ACHN (cell line): ENCODE data around the gene SIPA1L3.
"Not testable (repeated sequence)": the region's sequence is repeated elsewhere in the genome, so short reads cannot be mapped to it uniquely, and the experiment has no call there.

Experiments
- DNase-seq: peaks from one replicate; pipeline ENCODE4 v3.0.0-alpha.2; 2015
- in situ Hi-C: cut with HindIII; loops from 2 replicates; pipeline ENCODE4 v1.10.0; 2017; ENCODE audit warnings: low sequenced_read_pairs, low pct_ligation_motif_present, low pct_unique_long_range_greater_than_20kb

Gene SIPA1L3

DNA sequence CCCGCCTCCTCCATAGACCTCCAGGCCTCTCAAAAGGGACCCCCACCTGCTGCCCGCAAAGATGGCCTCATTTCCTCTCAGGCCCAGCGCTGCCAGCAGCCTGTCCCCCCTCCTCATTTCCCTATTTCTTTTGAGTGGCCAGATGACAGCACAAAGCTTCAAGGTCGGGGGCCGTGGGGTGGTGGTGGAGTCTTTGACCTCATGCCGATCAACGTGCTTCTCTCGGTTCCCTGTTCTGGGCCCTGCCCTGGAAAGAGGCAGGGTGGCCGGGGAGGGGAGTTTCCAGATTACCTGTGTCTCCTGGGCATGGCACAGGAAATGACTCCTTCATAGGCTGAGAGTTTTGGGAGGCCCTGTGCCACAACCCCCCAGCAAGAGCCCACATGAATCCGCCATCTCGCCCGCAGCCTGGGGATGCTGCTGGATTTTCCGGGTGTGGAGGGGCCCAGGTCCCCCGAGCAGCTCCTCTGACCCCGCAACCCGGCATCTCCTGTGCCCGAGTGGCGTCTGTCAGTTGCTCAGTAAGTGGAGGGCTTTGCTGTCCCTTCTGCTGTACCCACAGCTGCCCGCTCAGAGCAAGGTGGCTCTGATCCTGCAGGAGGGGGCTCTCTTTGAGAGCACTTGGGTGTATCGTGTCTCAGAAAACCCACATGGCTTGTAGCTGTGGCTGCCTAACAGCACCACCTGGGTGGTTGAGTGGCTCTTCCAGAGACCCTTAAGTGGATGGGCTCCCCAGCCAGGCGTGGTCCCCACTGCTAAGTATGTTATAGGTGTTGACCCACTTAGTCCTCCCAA is 139.4 kb downstream of the SIPA1L3 start:
- in situ Hi-C loops, result no loop called here
- DNase-seq, result no peak

DNA sequence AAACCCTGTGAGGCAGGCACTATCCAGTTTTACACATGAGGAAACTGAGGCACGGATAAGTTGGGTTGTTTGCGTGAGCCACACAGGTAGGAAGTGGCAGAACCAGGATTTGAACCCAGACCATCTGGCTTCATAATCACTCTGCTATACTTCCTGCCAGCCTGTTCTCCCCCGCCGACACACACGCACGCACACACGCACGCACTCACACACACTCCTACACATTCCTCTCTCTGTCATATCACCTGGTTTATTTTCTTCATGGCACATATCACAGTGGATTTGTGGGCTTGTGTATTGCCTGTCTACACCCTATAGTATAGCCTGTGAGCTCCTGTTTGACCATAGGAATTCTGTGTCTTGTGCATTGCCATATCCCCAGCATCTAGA is 140.0 kb downstream of the SIPA1L3 start:
- in situ Hi-C loops, result no loop called here

DNA sequence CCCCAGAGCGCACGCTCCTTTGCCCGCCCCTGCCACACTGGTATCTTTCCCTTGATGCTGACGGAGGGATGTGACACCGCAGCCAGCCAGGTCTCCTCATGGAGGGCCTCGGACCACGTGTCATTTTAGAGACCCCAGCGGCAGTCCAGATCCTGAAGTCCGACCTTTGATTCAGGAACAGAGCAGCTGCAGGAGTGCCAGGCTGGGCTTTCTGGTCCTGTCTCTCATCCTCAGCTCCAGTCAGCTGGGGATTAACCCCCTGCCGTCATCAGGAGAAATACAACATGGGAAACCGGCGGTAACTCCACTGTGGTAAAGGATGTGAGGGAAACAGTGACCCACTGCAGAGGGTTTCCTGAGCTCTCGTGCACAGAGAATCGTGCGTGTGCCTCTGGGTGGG is 140.6 kb downstream of the SIPA1L3 start:
- DNase-seq, result no peak
- in situ Hi-C loops, result no loop called here

More for the DNA sequence above, 140.0 kb downstream of the SIPA1L3 start:
- no peak for DNase-seq

DNA sequence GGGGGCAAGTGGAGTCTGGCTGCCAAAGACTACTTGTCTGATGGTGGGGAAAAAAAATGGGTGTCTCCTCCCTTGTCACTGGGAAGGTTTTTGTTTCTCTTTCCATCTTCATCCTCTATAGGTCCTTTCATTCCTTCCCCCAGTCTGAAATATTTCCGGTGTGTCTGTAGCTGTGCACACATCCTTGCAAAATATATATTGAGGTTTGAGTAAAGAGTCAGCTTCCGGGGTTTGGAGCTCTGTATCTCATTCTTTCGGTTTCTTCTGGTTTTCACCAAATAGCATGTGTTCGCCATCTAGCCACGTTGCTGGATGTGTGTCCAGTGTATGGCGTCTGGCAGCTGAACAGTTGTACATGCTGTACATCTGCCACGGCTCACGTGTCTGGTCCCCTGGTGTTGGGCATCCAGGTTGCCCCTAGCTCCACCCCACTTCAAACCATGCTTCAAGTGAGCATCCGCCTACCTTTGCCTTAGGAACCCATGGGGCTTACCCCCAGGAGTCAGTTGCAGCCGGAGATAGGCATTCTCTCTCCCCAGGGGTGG is 142.2 kb downstream of the SIPA1L3 start:
- in situ Hi-C loops, result no loop called here
- DNase-seq, result no peak

DNA sequence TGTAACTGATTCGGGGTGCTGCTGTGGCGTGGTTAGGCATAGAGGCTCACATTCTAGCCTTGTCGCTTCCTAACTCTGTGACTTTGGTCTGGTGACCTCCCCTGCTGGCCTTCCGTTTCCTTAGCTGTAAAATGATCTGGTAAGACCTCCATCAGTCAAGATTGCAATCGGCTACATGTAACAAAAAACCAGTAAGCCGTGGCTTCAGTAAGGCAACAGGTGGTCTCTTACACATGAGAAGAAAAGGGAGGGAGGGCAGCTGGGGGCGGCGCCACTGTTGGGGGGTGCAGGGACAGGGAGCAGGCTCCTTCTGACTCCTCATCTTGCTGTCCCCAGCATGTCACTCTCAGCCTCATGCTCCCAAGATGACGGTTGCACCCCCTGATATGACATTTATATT is 148.0 kb downstream of the SIPA1L3 start:
- DNase-seq, result no peak
- in situ Hi-C loops, result no loop called here

DNA sequence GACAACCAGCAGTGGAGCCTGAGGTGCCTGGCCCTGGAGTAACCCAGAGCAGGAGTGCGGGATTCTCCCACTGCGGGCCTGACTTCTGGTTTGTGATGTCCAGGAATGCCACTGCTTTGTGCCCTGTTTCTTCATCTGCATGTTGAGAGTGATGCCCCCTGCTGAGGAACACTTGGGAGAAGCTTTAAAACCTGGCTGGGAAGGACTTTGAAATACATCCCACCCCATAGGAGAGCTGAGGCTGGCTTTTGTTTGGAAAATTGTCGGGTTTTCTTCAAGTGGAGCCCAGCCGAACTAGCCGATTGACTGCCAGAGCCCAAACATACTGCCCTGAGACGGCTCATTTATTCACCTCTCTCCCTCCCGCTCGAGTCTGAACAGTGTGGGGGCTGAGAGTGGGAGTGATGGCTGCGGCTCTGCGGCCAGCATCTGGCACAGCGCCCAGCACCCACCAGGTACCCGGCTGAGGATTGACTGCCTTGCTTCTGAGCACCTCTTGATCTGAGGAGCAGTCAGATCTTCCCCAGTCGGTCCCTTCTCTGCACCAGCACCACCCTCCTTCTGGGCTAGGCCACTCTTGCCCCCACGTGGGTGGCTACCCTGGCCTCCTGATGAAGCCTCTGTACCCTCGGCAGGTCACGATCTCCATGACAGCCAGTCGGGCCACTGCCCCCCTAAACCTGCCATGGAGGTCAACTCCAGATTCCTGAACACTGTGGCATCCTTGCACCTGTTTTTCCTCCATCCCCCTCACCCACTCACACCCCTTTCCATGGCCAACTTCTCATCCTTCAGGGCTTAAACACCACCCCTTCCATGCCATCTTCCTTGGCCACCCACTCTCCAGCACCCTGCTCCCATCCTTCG is 148.9 kb downstream of the SIPA1L3 start:
- DNase-seq, result no peak
- in situ Hi-C loops, result no loop called here

DNA sequence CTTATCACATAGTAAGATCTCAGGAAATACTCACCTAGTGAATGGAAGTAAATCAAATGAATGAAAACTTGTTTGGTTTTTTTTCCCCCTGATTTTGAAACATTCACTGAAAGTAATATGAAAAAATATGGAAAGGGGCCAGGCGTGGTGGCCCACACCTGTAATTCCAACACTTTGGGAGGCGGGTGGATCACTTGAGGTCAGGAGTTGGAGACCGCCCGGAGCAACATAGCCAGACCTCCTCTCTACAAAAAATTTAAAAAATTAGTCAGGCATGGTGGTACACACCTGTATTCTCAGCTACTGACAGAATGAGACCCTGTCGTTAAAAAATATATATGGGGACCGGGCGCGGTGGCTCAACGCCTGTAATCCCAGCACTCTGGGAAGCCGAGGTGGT is 149.6 kb downstream of the SIPA1L3 start:
- in situ Hi-C loops, result no loop called here
- DNase-seq, result no peak

DNA sequence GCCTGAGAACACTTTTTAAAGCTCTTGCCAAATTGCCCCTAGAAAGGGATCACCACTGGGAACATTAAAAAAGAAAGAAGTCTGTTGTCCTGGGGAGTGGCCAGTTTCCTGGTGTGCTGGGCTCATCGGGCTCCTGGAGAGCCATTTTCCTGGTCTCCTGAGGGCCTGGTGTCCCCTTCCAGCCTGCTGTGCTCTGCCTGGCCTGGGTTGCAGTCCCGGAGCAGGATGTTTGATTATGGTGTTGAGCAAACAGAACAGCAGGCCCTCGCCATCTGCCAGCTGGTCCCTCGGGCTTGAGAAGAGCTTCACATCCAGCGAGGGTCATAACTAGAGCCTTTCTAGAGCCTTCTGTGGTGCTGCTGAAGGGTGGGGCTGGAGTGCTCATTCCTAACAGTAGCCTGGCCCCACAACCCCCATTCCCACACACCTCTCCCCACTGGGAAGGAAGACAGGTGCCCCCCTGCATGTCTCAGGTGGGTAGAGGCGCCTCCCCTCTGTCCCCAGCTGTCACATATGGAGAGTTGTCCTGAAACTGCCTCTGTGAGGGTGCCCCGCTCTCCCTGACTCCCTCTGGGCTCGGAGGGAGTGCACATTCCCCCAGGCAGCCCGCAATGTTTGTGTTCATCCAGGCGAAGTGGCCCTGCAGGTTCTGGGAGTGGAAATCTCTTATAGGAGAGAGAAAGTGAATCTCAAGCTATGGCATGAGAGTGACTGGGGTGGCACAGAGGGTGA is 151.1 kb downstream of the SIPA1L3 start:
- in situ Hi-C loops, result no loop called here
- DNase-seq, result no peak

DNA sequence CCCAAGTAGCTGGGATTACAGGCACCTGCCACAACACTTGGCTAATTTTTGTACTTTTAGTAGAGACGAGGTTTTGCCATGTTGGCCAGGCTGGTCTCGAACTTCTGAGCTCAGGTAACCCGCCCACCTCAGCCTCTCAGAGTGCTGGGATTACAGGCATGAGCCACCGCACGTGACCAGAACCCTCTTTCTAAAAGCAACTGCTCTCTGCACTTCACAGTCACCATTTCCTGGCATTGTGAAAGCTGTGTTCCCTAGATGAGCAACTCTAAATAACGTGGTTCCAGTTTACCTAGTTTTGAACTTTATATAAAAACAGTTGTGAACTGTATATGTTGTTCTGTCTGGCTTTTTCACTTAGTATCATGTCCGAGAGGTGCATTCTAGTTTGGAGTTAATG is 152.9 kb downstream of the SIPA1L3 start:
- no peak for DNase-seq
- in situ Hi-C loops, result no loop called here

DNA sequence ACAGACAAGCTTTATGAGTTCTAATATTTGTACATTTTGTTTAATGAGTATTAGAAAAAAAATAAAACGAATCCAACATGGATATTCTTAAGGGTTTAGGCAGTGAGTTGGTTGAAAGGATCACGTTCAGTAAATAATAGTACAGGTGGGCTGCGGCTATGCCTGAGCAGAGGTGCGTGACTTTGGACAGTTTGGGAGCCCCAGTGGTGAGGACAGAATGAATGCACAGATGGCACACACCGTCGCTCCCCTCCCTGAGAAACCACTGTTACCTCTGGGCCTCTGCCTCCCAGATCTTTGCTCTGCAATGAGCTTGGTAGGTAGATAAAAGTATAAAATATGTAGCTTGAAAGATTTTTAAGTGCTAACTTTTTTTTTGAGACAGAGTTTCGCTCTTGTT is 153.3 kb downstream of the SIPA1L3 start:
- in situ Hi-C loops, result no loop called here

DNA sequence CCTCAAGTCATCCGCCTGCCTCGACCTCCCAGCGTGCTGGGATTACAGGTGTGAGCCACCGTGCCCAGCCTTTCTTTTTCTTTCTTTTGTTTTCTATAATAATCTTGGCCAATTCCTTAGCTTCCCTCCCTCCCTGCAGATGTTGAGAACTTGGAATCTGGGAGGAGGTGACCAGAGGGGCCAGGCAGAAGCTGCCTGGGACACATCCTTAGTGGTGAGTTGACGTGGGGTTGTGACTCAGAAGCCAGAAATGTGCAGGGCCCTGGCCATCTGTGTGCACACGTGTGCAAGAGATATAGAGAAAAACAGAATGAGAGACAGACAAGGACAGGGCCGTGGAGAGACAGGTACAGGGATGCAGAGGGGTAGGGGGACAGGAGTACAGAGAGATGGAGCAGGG is 154.3 kb downstream of the SIPA1L3 start:
- in situ Hi-C loops, result no loop called here
- DNase-seq, result peak; percentile 73

More for the DNA sequence above, 153.3 kb downstream of the SIPA1L3 start:
- DNase-seq, result no peak

DNA sequence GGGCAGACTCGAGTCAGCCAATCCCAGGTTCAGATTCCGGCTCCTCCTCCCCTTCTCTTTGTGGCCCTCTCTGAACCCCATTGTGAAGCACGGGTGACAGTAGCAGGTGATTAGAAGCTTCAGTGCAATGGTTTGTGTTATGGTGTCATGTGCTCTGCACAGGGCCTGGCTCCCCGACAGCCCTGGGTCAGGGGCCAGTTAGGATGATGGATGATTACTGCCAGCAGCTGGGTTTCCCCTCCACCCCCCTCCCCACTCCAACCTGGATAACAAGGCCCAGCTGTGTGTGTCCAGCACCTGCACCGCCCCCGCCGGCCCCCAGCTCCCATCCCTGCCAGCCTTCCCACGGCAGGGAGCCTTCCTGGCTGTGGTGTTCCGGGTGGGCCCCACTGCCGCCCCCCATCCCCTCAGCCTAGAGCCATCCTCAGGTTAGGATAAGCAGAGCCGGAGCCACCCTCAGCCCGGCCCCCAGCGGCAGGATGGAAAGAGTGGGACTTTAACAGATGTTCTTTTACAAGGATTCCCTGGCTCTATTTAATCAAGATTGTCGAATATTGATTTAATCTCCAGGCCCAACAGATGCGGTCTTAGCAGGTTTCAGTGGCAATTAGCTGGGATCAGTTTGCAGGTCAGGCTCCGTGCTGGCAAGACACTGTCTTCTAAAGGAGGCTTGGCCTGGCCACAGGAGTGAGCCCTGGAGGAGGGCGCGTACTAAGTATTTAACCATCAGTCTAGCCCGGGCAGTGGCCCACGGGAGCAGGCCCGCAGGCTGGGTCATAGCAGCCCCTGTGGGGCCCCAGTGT is 156.2 kb downstream of the SIPA1L3 start:
- DNase-seq, result no peak

DNA sequence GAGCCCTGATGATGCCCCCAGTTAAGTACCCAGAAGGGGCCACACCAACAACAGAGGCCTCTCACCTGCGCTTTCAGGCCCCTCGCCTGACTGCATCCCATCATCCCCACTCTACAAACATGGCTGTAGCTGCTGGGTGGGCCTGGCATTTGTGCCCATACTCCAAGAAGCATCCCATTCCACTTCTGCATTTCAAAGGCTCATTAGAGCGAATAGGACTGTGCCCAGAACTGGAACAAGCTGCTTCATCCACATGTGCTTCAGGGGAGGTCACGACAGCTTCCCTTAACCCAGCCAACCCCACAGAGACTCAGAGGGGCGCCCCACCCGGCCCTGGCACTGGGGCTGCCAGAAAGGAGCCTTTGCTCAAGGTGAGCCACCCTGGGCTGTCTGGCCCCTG is 156.9 kb downstream of the SIPA1L3 start:
- in situ Hi-C loops, result no loop called here
- no peak for DNase-seq

More for the DNA sequence above, 156.2 kb downstream of the SIPA1L3 start:
- in situ Hi-C loops, result no loop called here

DNA sequence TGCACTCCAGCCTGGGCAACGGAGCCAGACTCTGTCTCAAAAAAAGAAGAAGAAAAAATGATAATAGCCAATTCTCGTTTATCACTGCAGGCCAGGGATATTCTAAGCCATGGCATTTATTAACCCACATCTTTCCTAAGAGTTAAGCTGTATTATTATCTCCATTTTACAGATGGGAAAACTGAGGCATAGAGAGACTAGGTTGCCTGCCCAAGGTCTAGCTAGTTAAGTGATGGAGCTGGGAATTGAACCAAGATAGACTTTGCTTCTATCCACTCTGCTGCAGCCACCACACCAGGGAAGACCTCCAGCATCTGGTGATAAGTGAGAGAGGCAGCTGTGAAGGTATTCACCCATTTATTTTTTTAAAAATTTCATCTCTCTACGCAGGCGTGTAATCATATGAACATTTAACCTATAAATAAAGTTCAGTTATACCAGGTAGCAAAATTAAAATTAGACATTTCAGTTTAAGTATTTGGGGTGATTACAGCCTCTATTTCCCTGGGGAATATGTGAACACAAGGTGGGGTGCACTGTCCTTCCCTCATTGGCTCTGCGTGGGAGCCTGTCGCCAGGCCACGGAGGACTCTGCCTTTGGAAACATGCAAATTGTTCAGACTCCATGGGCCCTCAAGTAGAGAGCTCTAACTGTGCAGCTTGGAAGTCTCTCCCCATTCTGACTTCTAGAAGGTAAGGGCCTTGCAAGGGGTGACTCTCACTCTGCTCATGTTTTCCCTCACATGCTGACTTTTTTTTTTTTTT is 157.8 kb downstream of the SIPA1L3 start:
- in situ Hi-C loops, result no loop called here
- DNase-seq, result no peak

DNA sequence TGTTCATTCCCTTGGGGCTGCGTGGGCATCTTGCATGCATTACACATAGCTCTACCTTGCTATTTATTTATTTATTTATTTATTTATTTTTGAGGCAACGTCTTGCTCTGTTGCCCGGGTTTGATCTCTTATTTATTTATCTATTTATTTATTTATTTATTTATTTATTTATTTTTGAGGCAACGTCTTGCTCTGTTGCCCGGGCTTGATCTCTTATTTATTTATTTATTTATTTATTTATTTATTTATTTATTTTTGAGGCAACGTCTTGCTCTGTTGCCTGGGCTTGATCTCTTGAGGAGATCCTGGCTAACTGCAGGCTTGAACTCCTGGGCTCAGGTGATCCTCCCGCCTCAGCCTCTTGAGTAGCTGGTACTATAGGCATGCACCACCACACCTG is 158.8 kb downstream of the SIPA1L3 start:
- DNase-seq, in situ Hi-C loops: not testable (repeated sequence)

DNA sequence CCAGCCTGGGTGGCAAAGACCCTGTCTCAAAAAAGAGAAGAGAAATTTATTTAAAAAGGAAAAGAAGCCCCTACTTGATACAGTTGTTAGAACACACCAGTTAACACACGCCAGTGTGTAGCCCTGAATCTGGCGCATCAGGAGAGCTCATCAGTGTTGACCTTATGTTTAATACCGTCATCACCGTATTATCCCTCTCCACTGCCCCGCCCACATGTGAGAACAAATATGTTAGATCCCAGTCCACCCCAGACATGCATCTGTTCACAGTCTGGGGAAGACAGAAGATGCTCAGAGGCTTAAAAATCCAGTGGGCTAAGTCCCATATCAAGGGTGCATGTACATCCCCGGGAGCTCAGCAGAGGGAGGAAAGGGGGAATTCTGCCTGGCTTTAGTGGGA is 161.8 kb downstream of the SIPA1L3 start:
- in situ Hi-C loops, result no loop called here
- DNase-seq, result no peak

DNA sequence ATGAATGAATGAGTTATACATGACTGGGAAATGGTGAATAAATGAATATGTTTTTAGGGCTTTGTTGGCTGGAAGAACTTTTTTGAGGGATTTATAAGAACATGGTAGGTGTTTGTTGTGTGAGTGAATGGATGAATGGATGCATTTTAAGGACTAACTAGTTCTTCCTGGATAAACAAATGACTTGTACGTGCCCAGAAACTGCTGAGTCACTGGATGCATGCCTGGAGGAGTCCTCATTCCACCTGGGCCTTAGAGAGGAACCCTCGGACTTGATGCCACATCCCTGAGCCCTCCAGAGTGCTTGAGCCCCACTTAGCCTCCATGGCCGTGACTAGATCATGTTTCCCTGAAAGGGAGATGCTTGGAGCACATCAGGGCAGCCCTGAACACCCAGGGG is 163.6 kb downstream of the SIPA1L3 start:
- DNase-seq, result no peak

More for the DNA sequence above, 163.6 kb downstream of the SIPA1L3 start:
- in situ Hi-C loops, result no loop called here
